Measurements from ENCODE around the gene BCL7A.

The BCL7A gene

DNA sequence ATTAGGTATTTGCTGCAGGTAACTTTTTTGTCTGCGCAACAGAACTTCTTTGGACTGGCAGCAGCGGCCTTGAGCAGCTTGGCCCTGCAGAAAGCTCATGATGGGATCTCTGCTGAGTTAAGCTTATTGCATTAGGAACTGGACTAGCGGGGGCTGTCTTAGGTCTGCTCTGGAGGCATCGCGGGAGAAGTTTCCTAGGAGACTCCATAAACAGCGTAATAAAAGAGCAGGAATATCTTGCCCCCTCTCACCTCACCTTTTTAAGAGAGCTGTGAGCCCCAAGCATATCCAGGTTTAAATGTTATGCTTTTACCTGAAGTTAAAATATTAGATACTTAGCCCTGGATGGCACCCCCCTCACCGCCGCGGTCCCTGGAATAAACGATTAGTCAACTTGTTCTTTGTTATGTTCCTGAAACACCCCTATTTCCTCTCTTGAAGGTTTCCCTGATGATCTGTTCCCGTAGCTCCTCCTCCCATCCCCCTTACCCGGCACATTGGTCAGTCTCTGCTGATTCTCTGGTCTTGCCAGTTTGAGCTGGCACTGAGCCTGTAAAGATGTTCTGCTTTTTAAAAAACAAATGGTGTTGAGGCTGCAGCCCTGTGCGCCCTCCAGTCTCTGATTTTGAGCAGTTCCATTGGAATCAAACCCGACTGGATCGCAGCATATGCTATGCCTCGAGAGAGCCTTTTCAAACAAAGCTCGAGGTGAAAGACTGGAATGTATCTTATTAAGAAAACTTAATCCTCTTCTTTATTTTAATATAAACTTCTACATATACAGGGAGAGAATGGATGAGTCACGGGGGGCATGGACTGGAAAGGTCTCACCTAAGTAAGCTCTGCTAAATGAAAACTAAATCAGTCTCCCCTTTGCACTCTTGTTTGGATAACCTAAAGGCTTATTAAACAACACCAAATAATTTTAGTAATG lies 58.7 kb downstream of the BCL7A start:
- peaks cover 37% of the 10 kb centered on the region for H4K20me1 ChIP-seq (ENCODE audit: insufficient read depth, low read length, poor library complexity, severe bottlenecking)
- peaks cover 44% of the 10 kb centered on the region for H3K4me1 ChIP-seq (ENCODE audit: insufficient read depth, low read length, poor library complexity, severe bottlenecking)
- no peaks in the 10 kb centered on the region for H3K9me2 ChIP-seq (replicated peaks; ENCODE audit: low read depth, low read length)
- peaks cover 4% of the 10 kb centered on the region; the same call in 1 of the 2 replicates for H3F3A ChIP-seq (ENCODE audit: low read depth)
- H3K9me3 ChIP-seq (ENCODE audit: insufficient read depth, low read depth, low read length): no peaks in the 10 kb centered on the region
- TF ChIP-seq, protein P1, sequence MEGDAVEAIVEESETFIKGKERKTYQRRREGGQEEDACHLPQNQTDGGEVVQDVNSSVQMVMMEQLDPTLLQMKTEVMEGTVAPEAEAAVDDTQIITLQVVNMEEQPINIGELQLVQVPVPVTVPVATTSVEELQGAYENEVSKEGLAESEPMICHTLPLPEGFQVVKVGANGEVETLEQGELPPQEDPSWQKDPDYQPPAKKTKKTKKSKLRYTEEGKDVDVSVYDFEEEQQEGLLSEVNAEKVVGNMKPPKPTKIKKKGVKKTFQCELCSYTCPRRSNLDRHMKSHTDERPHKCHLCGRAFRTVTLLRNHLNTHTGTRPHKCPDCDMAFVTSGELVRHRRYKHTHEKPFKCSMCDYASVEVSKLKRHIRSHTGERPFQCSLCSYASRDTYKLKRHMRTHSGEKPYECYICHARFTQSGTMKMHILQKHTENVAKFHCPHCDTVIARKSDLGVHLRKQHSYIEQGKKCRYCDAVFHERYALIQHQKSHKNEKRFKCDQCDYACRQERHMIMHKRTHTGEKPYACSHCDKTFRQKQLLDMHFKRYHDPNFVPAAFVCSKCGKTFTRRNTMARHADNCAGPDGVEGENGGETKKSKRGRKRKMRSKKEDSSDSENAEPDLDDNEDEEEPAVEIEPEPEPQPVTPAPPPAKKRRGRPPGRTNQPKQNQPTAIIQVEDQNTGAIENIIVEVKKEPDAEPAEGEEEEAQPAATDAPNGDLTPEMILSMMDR (conservative IDR thresholded peaks at IDR 0.05; ENCODE audit: low read length): no peak
- no peak for TF ChIP-seq EZH2phosphoT487 (IDR thresholded peaks at IDR 0.05; ENCODE audit: borderline replicate concordance)
- H3K4me3 ChIP-seq (ENCODE audit: low read length, poor library complexity, severe bottlenecking): peak overlapping the region; percentile 74
- H3K9ac ChIP-seq (ENCODE audit: low read depth, low read length, poor library complexity, severe bottlenecking): peak overlapping the region; percentile 83
- H3K27me3 ChIP-seq (ENCODE audit: insufficient read depth, low read length, poor library complexity, severe bottlenecking): no peaks in the 10 kb centered on the region
- H3K4me2 ChIP-seq (ENCODE audit: low read depth, low read length, poor library complexity, severe bottlenecking): peak overlapping the region; percentile 95
- peaks cover 60% of the 10 kb centered on the region for H3K79me2 ChIP-seq (ENCODE audit: insufficient read depth, low read length)
- H2AFZ ChIP-seq (ENCODE audit: low read length): no peak overlapping the region
- 0 out of 2 replicates have a peak, but pooled peaks cover under 1% of the 10 kb centered on the region for H3K36me3 ChIP-seq (ENCODE audit: insufficient read depth, low read length)

DNA sequence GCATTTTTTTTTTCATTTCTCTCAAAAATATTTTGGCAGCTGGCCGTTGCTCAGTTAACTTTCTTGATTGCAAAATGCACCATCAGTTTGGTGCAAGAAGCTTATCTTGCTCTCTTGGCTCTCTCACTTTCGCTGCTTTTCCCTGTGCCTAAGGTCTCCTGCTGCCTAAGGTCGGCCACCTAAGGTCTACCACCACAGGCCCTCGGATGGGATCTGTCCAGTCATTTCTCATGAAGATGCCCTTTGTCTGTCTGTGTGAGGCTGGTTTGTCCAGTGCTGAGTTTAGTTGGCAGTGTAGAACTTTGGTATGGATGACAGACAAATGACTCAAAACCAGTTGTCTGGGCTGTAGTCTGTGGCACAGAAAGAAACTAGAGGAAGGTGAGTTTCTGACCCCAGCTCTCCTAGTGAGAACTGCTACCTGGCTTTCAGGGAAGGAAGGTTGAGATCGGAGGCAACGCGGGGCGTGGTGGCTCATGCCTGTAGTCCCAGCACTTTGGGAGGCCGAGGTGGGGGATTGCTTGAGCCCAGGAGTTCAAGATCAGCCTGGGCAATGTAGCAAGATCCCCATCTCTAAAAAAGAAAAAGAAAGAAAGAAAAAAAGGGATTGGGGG lies 59.5 kb downstream of the BCL7A start:
- Histone ChIP-seq H3K4me1 (ENCODE audit: insufficient read depth, low read length, poor library complexity, severe bottlenecking) (peaks cover 44% of the 10 kb centered on the region), H3K36me3 (ENCODE audit: insufficient read depth, low read length) (0 out of 2 replicates have a peak, but pooled peaks cover 3% of the 10 kb centered on the region), H3K4me3 (ENCODE audit: low read length, poor library complexity, severe bottlenecking) (peak overlapping the region; percentile 74), H3K9me3 (ENCODE audit: insufficient read depth, low read depth, low read length) (no peaks in the 10 kb centered on the region), H2AFZ (ENCODE audit: low read length) (no peak overlapping the region), H3F3A (ENCODE audit: low read depth) (peaks cover 4% of the 10 kb centered on the region; the same call in 1 of the 2 replicates), H3K79me2 (ENCODE audit: insufficient read depth, low read length) (peaks cover 68% of the 10 kb centered on the region), H3K27me3 (ENCODE audit: insufficient read depth, low read length, poor library complexity, severe bottlenecking) (no peaks in the 10 kb centered on the region), H3K9ac (ENCODE audit: low read depth, low read length, poor library complexity, severe bottlenecking) (peak overlapping the region; percentile 83), H3K4me2 (ENCODE audit: low read depth, low read length, poor library complexity, severe bottlenecking) (peak overlapping the region; percentile 95), H4K20me1 (ENCODE audit: insufficient read depth, low read length, poor library complexity, severe bottlenecking) (peaks cover 37% of the 10 kb centered on the region), H3K9me2 (replicated peaks; ENCODE audit: low read depth, low read length) (no peaks in the 10 kb centered on the region)
- TF ChIP-seq EZH2phosphoT487 (IDR thresholded peaks at IDR 0.05; ENCODE audit: borderline replicate concordance): no peak
- TF ChIP-seq, protein P1 (conservative IDR thresholded peaks at IDR 0.05; ENCODE audit: low read length): no peak

- H3K4me3 ChIP-seq (ENCODE audit: low read length, poor library complexity, severe bottlenecking): peak overlapping the region; percentile 74
Observed at GRCh38 chr12:122081697-122082221, 60.1 kb downstream of the BCL7A start.

More at GRCh38 chr12:122081697-122082221, 60.1 kb downstream of the BCL7A start:
- Histone ChIP-seq H2AFZ (ENCODE audit: low read length) (no peak overlapping the region), H3K4me2 (ENCODE audit: low read depth, low read length, poor library complexity, severe bottlenecking) (peak overlapping the region; percentile 95), H3K9ac (ENCODE audit: low read depth, low read length, poor library complexity, severe bottlenecking) (peak overlapping the region; percentile 83), H3K4me1 (ENCODE audit: insufficient read depth, low read length, poor library complexity, severe bottlenecking) (peaks cover 44% of the 10 kb centered on the region), H3F3A (ENCODE audit: low read depth) (peaks cover 4% of the 10 kb centered on the region; the same call in 1 of the 2 replicates), H4K20me1 (ENCODE audit: insufficient read depth, low read length, poor library complexity, severe bottlenecking) (peaks cover 37% of the 10 kb centered on the region), H3K36me3 (ENCODE audit: insufficient read depth, low read length) (0 out of 2 replicates have a peak, but pooled peaks cover 3% of the 10 kb centered on the region), H3K9me2 (replicated peaks; ENCODE audit: low read depth, low read length) (no peaks in the 10 kb centered on the region), H3K79me2 (ENCODE audit: insufficient read depth, low read length) (peaks cover 73% of the 10 kb centered on the region), H3K9me3 (ENCODE audit: insufficient read depth, low read depth, low read length) (no peaks in the 10 kb centered on the region), H3K27me3 (ENCODE audit: insufficient read depth, low read length, poor library complexity, severe bottlenecking) (no peaks in the 10 kb centered on the region)
- TF ChIP-seq EZH2phosphoT487 (IDR thresholded peaks at IDR 0.05; ENCODE audit: borderline replicate concordance): no peak
- TF ChIP-seq, protein P1 (conservative IDR thresholded peaks at IDR 0.05; ENCODE audit: low read length): no peak
